WI38 (cell line): ENCODE measurements around the gene SLC6A12.
"Not testable (repeated sequence)": the region's sequence is repeated elsewhere in the genome, so short reads cannot be mapped to it uniquely, and the experiment has no call there.

Experiments used
- H3K4me3 ChIP-seq: 2 replicates; pipeline ENCODE4 v1.5.1; 2011; ENCODE audit warnings: low read depth, mild to moderate bottlenecking, control low read depth, low read length
- TF ChIP-seq, protein P1 (sequence below): IDR thresholded peaks from 2 replicates; pipeline ENCODE4 v1.5.1; 2012; ENCODE audit warnings: low read depth, mild to moderate bottlenecking, control low read depth, low read length

The SLC6A12 gene

GRCh38 chr12:241266-241665 lies 27.3 kb upstream of the SLC6A12 start:
- TF ChIP-seq, protein P1, sequence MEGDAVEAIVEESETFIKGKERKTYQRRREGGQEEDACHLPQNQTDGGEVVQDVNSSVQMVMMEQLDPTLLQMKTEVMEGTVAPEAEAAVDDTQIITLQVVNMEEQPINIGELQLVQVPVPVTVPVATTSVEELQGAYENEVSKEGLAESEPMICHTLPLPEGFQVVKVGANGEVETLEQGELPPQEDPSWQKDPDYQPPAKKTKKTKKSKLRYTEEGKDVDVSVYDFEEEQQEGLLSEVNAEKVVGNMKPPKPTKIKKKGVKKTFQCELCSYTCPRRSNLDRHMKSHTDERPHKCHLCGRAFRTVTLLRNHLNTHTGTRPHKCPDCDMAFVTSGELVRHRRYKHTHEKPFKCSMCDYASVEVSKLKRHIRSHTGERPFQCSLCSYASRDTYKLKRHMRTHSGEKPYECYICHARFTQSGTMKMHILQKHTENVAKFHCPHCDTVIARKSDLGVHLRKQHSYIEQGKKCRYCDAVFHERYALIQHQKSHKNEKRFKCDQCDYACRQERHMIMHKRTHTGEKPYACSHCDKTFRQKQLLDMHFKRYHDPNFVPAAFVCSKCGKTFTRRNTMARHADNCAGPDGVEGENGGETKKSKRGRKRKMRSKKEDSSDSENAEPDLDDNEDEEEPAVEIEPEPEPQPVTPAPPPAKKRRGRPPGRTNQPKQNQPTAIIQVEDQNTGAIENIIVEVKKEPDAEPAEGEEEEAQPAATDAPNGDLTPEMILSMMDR = no peak

DNA sequence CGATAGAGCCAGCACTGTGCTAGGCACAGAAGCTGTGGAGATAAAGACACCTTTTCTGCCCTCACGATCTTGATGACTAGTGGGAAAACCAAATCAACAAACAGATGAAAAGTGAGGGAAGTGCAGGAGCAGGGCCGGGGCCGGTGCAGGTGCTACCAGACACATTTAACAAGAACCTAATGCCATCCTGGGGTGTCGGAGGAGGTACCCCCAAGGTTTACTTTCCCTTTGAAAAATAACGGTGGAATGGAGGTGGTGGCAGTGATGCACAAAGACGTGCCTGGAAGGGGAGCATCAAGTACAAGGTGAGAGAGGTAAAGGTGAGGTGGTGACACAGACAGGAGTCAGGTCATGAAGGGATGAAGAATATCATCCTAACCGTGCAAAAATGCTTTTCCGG lies 26.6 kb upstream of the SLC6A12 start:
- TF ChIP-seq, protein P1 = no peak
- no peak overlapping the region for H3K4me3 ChIP-seq

More at GRCh38 chr12:241266-241665, 27.3 kb upstream of the SLC6A12 start:
- H3K4me3 ChIP-seq = no peak overlapping the region

- TF ChIP-seq, protein P1 = no peak
- no peak overlapping the region for H3K4me3 ChIP-seq
These were observed 24.9 kb upstream of the SLC6A12 start for GRCh38 chr12:238736-239398.

- no peak overlapping the region for H3K4me3 ChIP-seq
- TF ChIP-seq, protein P1 = no peak
These were observed 24.2 kb upstream of the SLC6A12 start for GRCh38 chr12:238116-238515.

- TF ChIP-seq, protein P1 = no peak
- H3K4me3 ChIP-seq = no peak overlapping the region
These were observed 23.3 kb upstream of the SLC6A12 start for GRCh38 chr12:237026-237815.

DNA sequence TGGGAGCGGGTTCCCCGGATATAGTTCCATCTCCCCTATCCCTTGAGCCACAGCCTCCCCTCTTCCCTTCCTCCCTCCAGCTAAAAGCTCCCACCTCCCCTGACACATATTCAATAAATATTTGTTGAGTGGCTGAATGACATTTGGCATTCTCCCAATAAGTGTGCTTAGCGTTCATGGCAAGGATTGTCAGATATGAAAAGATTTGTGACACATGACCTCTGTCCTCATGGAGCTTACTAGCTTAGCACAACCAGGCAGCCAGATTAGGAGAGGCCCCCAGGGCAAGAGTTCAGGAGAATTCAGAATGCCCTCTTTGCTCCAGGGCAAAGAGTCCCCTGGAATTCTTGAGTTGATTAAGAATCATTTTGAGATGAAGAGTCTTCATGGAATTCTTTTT lies 22.5 kb upstream of the SLC6A12 start:
- TF ChIP-seq, protein P1 = no peak
- no peak overlapping the region for H3K4me3 ChIP-seq

GRCh38 chr12:235967-236366 lies 22.0 kb upstream of the SLC6A12 start:
- not testable (repeated sequence) for H3K4me3 ChIP-seq
